ENCODE data around the gene CHST1.

DNA sequence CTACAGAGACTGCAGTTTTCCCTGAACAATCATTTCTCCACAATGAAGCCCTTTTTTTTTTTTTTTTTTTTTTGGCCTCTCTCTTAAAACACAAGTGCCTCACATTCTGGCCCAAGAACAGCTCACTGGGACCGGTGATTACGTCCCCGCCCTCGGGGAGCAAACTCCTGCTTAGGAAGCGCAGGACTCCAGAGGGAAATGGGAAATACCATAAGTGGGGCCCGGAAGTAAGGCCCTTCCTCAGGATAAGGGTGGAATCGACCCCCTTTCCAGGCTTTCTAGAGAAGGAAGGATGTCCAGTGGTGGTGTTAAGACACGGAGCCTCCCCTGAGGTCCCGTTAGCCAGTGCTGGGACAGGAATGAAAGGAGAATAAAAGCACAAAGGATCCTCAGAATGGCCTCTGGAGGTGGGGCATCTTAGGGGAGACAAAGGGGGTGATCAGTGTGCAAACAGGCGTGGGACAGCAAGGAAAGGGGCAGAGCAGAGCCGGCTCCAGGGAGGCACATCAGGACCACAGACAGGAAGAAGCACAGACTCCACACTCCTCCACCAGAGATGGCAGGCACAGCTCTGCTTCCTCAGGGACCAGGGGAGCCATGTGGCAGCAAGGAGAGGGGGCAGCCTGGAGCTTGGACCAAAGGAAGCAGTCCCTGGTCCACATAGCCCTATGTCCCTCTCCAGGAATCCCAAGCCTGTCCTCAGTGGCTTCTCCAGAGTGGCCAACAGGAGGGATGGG, 61.3 kb downstream of the CHST1 start:
- TF ChIP-seq, protein P1, sequence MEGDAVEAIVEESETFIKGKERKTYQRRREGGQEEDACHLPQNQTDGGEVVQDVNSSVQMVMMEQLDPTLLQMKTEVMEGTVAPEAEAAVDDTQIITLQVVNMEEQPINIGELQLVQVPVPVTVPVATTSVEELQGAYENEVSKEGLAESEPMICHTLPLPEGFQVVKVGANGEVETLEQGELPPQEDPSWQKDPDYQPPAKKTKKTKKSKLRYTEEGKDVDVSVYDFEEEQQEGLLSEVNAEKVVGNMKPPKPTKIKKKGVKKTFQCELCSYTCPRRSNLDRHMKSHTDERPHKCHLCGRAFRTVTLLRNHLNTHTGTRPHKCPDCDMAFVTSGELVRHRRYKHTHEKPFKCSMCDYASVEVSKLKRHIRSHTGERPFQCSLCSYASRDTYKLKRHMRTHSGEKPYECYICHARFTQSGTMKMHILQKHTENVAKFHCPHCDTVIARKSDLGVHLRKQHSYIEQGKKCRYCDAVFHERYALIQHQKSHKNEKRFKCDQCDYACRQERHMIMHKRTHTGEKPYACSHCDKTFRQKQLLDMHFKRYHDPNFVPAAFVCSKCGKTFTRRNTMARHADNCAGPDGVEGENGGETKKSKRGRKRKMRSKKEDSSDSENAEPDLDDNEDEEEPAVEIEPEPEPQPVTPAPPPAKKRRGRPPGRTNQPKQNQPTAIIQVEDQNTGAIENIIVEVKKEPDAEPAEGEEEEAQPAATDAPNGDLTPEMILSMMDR (conservative IDR thresholded peaks at IDR 0.05; ENCODE audit: low read depth, low read length), result no peak
- TF ChIP-seq EZH2phosphoT487 (IDR thresholded peaks at IDR 0.05; ENCODE audit: borderline replicate concordance, low read length) (no peak), EZH2 (IDR thresholded peaks at IDR 0.05; ENCODE audit: low read length, unreplicated experiment) (no peak)

All from PC-3 (cell line).